ENCODE measurements around the gene SLC4A1AP. TPM values are rescaled to one million over a fixed set of nuclear protein-coding genes. Genes with fewer than 3 reads are reported as not detected.

The SLC4A1AP gene
- total and polyA plus RNA-seq, 2 of the 13 experiments (the other 11 are each of a cell fraction or from before 2014, with no cell fraction given) = 15.3 to 44.6 TPM

GRCh38 chr2:27724905-27725701 lies 61.4 kb downstream of the SLC4A1AP start (continued):
- TF ChIP-seq, protein P1, sequence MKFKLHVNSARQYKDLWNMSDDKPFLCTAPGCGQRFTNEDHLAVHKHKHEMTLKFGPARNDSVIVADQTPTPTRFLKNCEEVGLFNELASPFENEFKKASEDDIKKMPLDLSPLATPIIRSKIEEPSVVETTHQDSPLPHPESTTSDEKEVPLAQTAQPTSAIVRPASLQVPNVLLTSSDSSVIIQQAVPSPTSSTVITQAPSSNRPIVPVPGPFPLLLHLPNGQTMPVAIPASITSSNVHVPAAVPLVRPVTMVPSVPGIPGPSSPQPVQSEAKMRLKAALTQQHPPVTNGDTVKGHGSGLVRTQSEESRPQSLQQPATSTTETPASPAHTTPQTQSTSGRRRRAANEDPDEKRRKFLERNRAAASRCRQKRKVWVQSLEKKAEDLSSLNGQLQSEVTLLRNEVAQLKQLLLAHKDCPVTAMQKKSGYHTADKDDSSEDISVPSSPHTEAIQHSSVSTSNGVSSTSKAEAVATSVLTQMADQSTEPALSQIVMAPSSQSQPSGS (CRISPR knock-in tag; IDR thresholded peaks at IDR 0.05) = peak; percentile 96
- TF ChIP-seq RBAK (CRISPR knock-in tag; IDR thresholded peaks at IDR 0.05) (no peak), SAP130 (CRISPR knock-in tag; IDR thresholded peaks at IDR 0.05; ENCODE audit: low read depth) (peak; percentile 86), ATF7 (IDR thresholded peaks at IDR 0.05) (peak; percentile 26; the same call in 1 of the 2 replicates), ATF7 (CRISPR knock-in tag; IDR thresholded peaks at IDR 0.05) (peak; percentile 96), ZNF331 (CRISPR knock-in tag; IDR thresholded peaks at IDR 0.05) (peak; percentile 80), ZNF264 (CRISPR knock-in tag; IDR thresholded peaks at IDR 0.05) (no peak), ZNF556 (CRISPR knock-in tag; IDR thresholded peaks at IDR 0.05; ENCODE audit: borderline replicate concordance) (peak; percentile 60; the same call in 1 of the 2 replicates), SOX5 (CRISPR knock-in tag; IDR thresholded peaks at IDR 0.05; ENCODE audit: borderline replicate concordance) (peak; percentile 85), ZNF609 (CRISPR knock-in tag; IDR thresholded peaks at IDR 0.05; ENCODE audit: borderline replicate concordance) (peak; percentile 56; the same call in 1 of the 2 replicates), SMYD3 (CRISPR knock-in tag; IDR thresholded peaks at IDR 0.05) (no peak), XRCC5 (optimal IDR thresholded peaks at IDR 0.05; ENCODE audit: low read length) (peak; percentile 47), NONO (IDR thresholded peaks at IDR 0.05) (no peak), NONO (CRISPR knock-in tag; conservative IDR thresholded peaks at IDR 0.05) (no peak), SALL1 (CRISPR knock-in tag; IDR thresholded peaks at IDR 0.05) (peak; percentile 93), ARNTL (CRISPR knock-in tag; IDR thresholded peaks at IDR 0.05) (0 out of 2 replicates have a peak, but pooled peaks have one; percentile 55), ZNF557 (CRISPR knock-in tag; IDR thresholded peaks at IDR 0.05) (no peak)
- TF ChIP-seq, protein P2, sequence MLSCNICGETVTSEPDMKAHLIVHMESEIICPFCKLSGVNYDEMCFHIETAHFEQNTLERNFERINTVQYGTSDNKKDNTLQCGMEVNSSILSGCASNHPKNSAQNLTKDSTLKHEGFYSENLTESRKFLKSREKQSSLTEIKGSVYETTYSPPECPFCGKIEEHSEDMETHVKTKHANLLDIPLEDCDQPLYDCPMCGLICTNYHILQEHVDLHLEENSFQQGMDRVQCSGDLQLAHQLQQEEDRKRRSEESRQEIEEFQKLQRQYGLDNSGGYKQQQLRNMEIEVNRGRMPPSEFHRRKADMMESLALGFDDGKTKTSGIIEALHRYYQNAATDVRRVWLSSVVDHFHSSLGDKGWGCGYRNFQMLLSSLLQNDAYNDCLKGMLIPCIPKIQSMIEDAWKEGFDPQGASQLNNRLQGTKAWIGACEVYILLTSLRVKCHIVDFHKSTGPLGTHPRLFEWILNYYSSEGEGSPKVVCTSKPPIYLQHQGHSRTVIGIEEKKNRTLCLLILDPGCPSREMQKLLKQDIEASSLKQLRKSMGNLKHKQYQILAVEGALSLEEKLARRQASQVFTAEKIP (CRISPR knock-in tag; IDR thresholded peaks at IDR 0.05; ENCODE audit: borderline replicate concordance) = no peak
- TF ChIP-seq, protein P3, sequence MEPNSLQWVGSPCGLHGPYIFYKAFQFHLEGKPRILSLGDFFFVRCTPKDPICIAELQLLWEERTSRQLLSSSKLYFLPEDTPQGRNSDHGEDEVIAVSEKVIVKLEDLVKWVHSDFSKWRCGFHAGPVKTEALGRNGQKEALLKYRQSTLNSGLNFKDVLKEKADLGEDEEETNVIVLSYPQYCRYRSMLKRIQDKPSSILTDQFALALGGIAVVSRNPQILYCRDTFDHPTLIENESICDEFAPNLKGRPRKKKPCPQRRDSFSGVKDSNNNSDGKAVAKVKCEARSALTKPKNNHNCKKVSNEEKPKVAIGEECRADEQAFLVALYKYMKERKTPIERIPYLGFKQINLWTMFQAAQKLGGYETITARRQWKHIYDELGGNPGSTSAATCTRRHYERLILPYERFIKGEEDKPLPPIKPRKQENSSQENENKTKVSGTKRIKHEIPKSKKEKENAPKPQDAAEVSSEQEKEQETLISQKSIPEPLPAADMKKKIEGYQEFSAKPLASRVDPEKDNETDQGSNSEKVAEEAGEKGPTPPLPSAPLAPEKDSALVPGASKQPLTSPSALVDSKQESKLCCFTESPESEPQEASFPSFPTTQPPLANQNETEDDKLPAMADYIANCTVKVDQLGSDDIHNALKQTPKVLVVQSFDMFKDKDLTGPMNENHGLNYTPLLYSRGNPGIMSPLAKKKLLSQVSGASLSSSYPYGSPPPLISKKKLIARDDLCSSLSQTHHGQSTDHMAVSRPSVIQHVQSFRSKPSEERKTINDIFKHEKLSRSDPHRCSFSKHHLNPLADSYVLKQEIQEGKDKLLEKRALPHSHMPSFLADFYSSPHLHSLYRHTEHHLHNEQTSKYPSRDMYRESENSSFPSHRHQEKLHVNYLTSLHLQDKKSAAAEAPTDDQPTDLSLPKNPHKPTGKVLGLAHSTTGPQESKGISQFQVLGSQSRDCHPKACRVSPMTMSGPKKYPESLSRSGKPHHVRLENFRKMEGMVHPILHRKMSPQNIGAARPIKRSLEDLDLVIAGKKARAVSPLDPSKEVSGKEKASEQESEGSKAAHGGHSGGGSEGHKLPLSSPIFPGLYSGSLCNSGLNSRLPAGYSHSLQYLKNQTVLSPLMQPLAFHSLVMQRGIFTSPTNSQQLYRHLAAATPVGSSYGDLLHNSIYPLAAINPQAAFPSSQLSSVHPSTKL (CRISPR knock-in tag; IDR thresholded peaks at IDR 0.05) = peak; percentile 90

Data from HepG2 (cell line).